Muscle layer of duodenum (tissue), 2 donors: Measurements from ENCODE around the gene RPS6KA2.

ENCODE experiments used
- H3K27ac ChIP-seq: one replicate; pipeline ENCODE4 v1.7.0; 2013; ENCODE audit warnings: mild to moderate bottlenecking, low read length
- H3K27me3 ChIP-seq: one replicate; pipeline ENCODE4 v1.7.0; 2013; ENCODE audit warnings: low read depth, mild to moderate bottlenecking, control low read depth, low read length
- H3K36me3 ChIP-seq, 2 donors: one replicate each; pipeline ENCODE4 v1.7.0; 2013; ENCODE audit warnings: low read length in 2 of 2, control low read depth in 1 of 2, mild to moderate bottlenecking in 1 of 2; ENCODE audit not compliant: insufficient read depth in 2 of 2, control insufficient read depth in 1 of 2
- H3K4me1 ChIP-seq, 2 donors: one replicate each; pipeline ENCODE4 v1.7.0; 2013; ENCODE audit warnings: low read length in 2 of 2, mild to moderate bottlenecking in 2 of 2, control low read depth in 1 of 2, moderate library complexity in 1 of 2; ENCODE audit not compliant: insufficient read depth in 2 of 2, control insufficient read depth in 1 of 2
- H3K4me3 ChIP-seq, 2 donors: one replicate each; pipeline ENCODE4 v1.7.0; 2013; ENCODE audit warnings: low read length in 2 of 2, low read depth in 1 of 2, mild to moderate bottlenecking in 1 of 2
- H3K9me3 ChIP-seq, 2 donors: one replicate each; pipeline ENCODE4 v1.7.0; 2013; ENCODE audit warnings: low read length in 2 of 2, control low read depth in 1 of 2, mild to moderate bottlenecking in 1 of 2; ENCODE audit not compliant: control insufficient read depth in 1 of 2
- donor health status: healthy.

The RPS6KA2 gene

DNA sequence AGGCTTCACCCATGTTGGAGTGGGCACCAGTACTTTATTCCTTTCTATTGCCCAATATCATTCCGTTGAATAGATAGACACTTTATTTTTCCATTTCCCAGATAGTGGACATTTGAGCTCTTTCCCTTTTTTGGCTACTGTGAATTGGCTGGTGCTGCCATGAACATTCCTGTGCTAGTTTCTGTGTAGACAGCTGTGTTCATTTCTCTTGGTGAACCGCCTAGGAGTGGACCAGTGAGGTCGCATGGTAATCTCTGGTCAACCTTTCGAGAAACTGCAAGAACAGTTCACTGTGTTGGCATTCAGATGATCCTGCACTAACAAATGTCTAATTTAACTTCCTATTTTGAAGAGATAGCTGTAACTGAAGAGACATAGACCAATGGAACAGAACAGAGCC, 99.2 kb downstream of the RPS6KA2 start:
- H3K27me3 ChIP-seq, result no peaks in the 10 kb centered on the region
- peaks cover 4 to 25% of the 10 kb centered on the region in 2 donors for H3K36me3 ChIP-seq
- H3K9me3 ChIP-seq, result no peaks in the 10 kb centered on the region
- no peaks in the 10 kb centered on the region for H3K4me1 ChIP-seq
- no peak overlapping the region for H3K27ac ChIP-seq
- no peak overlapping the region for H3K4me3 ChIP-seq

DNA sequence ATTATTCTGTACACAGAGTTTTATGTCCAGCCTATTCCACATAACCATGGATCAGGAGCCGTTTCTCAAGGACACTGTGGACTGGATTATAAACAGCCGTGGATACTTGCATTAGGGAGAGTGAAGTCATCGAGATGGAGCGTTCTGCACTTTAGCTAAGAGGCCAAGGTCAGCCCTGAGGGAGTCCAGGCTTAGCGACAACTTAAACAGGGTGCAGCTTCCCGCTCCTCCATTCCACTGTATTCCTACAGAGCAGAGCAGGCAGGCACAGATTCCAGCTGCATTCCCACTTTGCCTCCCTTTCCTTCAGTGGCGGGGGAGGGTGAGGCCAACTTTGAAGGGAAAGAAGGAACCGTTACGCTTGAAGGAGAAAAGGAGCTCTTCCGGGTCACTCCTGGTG, 100.1 kb downstream of the RPS6KA2 start:
- H3K27me3 ChIP-seq, result no peaks in the 10 kb centered on the region
- no peak overlapping the region for H3K4me3 ChIP-seq
- H3K27ac ChIP-seq, result no peak overlapping the region
- no peaks in the 10 kb centered on the region for H3K9me3 ChIP-seq
- peaks cover 4 to 16% of the 10 kb centered on the region in 2 donors for H3K36me3 ChIP-seq
- H3K4me1 ChIP-seq, result no peaks in the 10 kb centered on the region

DNA sequence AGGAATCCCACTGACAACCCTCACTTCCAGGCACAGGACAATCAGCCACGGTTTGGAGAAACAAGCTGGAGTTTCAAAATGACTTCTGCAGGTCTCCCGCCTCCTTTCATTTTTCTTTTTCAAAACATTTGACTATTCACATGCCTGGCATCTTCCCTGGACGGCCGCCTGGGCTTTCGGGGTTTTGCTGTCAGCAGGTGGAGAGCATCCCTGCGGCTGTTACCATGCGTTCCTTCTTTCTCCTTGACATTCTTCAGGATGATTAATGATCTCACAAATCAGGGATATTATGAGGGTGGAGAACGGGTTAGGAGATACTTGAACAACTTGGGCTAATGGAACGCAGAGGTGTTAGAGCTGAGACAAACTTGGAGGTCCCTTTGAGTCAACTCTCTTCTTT, 101.5 kb downstream of the RPS6KA2 start:
- H3K4me3 ChIP-seq, result no peak overlapping the region
- no peaks in the 10 kb centered on the region for H3K27me3 ChIP-seq
- peaks cover 4 to 8% of the 10 kb centered on the region in 2 donors for H3K36me3 ChIP-seq
- H3K4me1 ChIP-seq, result no peaks in the 10 kb centered on the region
- H3K27ac ChIP-seq, result no peak overlapping the region
- H3K9me3 ChIP-seq, result no peaks in the 10 kb centered on the region

DNA sequence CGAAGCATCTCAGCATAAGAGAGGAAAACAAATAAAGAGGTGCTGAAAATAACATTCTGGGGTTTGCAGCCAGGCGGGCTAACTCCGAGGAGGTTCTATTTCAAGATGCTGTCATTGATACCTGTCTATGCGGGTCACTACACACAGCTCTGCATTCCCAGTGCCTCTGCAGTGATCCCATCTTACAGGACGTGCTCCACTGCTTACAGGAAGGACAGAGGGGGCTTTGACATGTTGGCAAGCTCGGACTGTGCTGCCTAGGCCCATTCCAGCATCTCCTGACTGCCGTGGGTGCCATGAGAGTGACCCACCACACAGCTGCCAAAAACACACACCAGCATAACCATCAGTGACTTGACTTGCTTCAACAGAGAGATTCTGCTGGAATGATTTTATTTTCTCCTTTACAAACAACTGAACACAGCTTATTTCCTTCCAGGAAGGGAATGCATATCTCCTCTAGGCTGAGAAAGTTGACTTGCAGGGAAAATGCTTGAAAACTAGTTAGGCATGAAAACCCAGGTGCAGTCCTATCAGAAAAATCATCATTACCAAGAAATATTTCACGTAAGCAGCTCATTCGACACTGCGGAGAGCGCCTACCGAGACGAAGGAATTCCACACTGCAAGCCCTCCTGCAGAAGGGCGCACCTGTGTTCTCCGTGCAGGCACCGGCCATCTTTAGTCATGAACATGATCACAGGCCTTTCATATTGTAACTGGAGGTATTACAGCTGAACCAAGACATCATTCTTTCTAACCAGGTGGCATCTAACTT, 103.1 kb downstream of the RPS6KA2 start:
- Histone ChIP-seq H3K36me3 (no peaks in the 10 kb centered on the region), H3K4me3 (no peak overlapping the region), H3K27me3 (no peaks in the 10 kb centered on the region), H3K9me3 (no peaks in the 10 kb centered on the region), H3K4me1 (no peaks in the 10 kb centered on the region), H3K27ac (no peak overlapping the region)

DNA sequence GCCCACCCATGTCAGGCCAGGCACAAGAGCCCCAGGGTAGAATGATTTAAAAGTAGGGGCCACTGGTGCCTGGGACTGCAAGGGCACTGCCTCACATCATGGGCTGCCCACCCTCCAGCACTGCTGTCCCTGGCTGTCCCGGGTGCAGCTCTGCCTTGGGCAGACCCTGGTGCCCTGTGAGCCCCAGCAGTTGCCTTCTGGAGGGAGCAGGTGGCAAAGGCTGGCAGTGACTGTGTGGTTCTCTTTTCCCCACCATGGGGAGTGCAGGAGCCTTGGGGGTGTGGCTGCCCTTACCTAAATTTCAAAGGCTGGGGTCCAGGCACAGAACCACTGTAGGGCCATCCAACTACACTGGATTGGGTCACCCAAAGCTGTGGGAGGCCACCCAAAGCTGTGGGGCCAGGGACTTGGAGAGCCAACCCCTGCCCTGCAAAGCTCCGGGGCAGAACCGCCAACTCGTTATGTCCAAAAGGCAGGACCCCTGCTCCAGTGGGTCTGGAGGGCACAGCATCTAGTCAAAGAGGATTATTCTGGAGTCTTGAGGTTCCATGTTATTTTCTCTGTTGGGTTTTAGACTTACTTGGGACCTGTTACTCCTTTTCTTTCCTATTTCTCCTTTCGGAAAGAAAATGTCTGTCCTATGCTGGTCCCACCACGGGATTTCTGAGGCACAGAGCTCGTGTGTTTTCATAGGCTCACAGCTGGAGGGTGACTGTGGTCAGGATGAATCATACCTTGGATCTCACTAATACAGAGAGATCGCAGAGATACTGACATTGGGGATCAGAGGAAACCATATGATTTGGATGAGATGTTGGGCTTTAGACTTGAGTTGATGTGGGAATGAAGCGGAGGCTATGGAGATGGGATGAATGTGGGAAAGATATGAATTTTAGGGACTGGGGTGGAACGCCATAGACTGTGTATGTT, 105.9 kb downstream of the RPS6KA2 start:
- no peak overlapping the region for H3K27ac ChIP-seq
- H3K27me3 ChIP-seq, result no peaks in the 10 kb centered on the region
- no peak overlapping the region for H3K4me3 ChIP-seq
- H3K36me3 ChIP-seq, result no peaks in the 10 kb centered on the region
- H3K4me1 ChIP-seq, result no peaks in the 10 kb centered on the region
- H3K9me3 ChIP-seq, result no peaks in the 10 kb centered on the region

DNA sequence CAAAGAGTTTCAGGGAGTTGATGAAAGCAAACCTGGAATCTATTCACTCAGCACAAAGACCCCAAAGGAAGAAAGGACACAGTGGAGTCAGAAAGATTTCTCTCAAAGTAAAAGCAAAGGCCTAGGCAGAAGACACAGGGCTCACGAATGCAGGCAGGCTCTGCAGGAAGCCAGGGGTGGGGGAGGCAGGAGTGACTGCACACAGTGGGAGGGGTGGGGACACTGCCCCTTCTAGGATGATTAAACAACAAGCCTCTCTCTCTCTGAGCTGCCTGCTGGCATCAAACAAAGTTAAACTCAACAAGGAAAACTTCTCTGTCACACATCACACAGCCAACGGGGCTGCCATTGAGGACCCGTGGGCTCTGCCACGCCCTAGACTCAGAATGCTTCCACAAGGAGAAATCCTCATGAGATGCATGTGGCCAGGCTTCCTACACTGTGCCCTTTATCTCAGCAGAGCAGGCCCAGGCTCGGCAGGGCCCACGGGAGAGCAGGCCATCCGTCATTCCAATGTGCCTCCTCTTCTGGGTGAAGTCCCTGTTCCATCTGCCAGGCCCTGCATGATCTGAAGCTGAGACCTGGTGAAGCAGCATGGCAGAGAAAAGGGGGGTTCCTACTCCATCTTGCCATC, 110.7 kb downstream of the RPS6KA2 start:
- Histone ChIP-seq H3K36me3 (peaks cover 0 to 5% of the 10 kb centered on the region in 2 donors), H3K27ac (no peak overlapping the region), H3K27me3 (no peaks in the 10 kb centered on the region), H3K4me3 (no peak overlapping the region), H3K4me1 (no peaks in the 10 kb centered on the region), H3K9me3 (no peaks in the 10 kb centered on the region)

DNA sequence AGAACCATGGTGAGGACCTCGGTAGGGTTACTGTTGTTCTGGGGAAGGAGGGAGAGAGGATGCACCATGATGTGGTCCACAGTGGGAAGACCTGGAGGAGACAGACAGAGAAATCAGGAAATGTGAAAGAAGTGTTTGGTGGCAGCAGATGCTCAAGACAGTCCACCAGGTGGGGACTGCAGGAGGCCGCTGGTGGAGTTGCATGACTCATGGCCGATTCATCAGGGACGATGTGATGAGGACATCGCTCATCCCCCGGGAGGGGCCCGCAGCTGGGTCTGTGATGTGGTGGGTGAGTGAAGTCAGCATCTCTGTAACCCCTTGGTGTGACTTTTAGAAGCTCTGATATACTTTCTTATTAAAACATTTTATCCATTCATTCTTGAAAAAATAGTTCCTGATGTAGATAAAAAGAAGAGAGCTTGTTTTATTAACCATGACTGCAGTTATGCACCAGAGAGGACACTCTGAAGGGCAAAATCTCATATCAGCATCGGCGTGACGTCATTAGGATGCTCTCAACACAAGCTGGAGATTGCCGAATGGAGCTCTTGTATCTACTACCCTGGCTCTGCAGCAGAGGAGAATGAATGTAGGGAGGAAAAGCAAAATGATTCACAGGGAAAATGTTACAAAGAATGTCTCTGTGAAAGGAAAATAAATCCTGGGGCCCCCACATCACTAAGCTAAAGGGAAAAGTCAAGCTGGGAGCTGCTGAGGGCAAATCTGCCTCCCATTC, 111.8 kb downstream of the RPS6KA2 start:
- no peak overlapping the region for H3K27ac ChIP-seq
- H3K4me3 ChIP-seq, result no peak overlapping the region
- H3K9me3 ChIP-seq, result no peaks in the 10 kb centered on the region
- peaks cover 0 to 5% of the 10 kb centered on the region in 2 donors for H3K36me3 ChIP-seq
- H3K27me3 ChIP-seq, result no peaks in the 10 kb centered on the region
- H3K4me1 ChIP-seq, result no peaks in the 10 kb centered on the region

DNA sequence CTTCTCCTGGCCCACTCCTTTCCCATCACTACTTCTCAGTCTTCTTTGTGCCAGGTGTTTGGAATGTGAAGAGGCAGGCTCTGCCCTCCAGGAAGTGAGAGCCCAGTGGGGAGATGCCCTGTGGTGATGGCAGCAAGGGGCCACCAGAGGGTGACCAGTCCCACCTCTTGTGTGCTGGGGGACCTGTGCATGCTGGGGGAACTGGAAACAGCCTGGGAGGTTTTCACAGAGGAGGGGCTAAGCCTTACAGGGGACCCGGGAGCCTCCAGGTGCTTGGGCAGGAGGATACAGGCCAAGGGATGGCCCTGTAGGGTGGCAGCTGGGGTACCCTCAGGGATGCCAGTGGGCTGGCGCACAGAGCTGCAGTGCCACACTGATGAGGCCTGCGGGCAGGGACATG, 112.9 kb downstream of the RPS6KA2 start:
- peaks cover 0 to 9% of the 10 kb centered on the region in 2 donors for H3K36me3 ChIP-seq
- no peaks in the 10 kb centered on the region for H3K27me3 ChIP-seq
- H3K4me1 ChIP-seq, result no peaks in the 10 kb centered on the region
- no peaks in the 10 kb centered on the region for H3K9me3 ChIP-seq
- H3K27ac ChIP-seq, result no peak overlapping the region
- no peak overlapping the region for H3K4me3 ChIP-seq

DNA sequence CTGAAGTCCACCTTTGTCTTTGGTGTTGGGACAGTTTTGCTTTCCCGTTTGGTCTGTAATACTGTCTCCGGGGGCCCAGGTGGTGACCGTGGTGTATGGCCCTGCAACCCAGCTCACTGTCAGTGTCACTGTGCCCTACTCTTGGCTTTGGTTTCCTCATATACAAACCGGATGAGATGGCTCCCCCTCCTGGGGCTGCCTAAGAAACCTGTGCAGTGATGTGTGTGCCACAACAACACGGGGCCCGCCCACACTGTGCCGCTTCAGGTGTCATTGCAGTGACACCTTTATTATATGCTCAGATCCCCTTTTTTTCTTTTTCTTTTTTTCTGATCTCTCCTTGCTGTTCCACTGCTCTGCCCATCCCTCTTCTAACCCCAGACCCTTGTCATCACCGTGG, 114.5 kb downstream of the RPS6KA2 start:
- Histone ChIP-seq H3K27ac (no peak overlapping the region), H3K4me3 (no peak overlapping the region), H3K27me3 (no peaks in the 10 kb centered on the region), H3K36me3 (peaks cover 0 to 22% of the 10 kb centered on the region in 2 donors), H3K4me1 (no peaks in the 10 kb centered on the region), H3K9me3 (no peaks in the 10 kb centered on the region)

DNA sequence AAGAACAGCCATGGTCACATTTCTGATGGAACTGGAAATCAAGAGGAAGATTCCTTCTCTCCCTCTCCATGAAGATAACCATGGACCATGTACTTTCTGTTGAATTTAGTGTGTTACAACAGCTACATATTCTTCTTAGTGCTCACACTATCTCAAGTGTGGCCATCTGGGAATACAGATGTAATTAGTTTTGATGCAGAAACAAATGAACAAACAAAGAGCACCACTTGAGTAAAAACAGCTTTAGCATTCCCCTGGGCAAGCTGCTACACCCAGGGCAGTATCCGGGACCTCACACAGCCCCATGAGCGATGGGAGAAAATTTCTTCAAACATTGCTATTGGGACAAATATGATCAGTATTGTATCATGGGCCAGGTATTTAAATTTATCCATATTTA, 115.7 kb downstream of the RPS6KA2 start:
- H3K27me3 ChIP-seq, result no peaks in the 10 kb centered on the region
- H3K9me3 ChIP-seq, result no peaks in the 10 kb centered on the region
- no peak overlapping the region for H3K27ac ChIP-seq
- H3K36me3 ChIP-seq, result peaks cover 0 to 33% of the 10 kb centered on the region in 2 donors
- H3K4me3 ChIP-seq, result no peak overlapping the region
- no peaks in the 10 kb centered on the region for H3K4me1 ChIP-seq

DNA sequence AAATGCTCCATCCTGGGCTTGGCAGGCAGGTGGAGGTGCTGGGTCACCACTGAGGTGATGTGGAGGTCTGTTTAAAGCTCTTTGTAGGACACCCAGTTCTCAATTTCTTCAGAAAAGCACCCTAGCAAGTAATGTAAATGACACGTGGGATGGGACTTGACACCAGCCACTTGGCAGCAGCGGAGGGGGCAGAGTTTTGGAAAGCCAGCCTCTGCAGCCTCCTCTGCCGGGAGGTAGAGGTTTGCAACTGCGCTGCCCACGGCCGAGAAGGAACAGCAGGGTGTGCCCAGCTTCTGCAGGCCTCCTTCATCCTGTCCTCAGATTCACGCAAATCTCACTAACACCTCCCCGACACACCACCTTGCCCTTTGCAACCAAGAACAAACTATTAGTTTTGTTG, 117.9 kb downstream of the RPS6KA2 start:
- Histone ChIP-seq H3K4me3 (no peak overlapping the region), H3K27ac (no peak overlapping the region), H3K36me3 (peaks cover 9 to 46% of the 10 kb centered on the region in 2 donors), H3K4me1 (no peaks in the 10 kb centered on the region), H3K9me3 (no peaks in the 10 kb centered on the region), H3K27me3 (no peaks in the 10 kb centered on the region)
